Urothelium cell line (cell line): ENCODE results near the gene KCNIP1.

Experiments used
- DNase-seq: peaks from one replicate; pipeline ENCODE4 v3.0.0; 2011; ENCODE audit warnings: low spot score, mixed read lengths
- FAIRE-seq: peaks from 2 replicates; lab custom pipeline; 2011; peaks lifted over from hg19 to GRCh38; lab: Jason Lieb, UNC

The KCNIP1 gene

GRCh38 chr5:170694911-170695310 is 191.1 kb downstream of the KCNIP1 start:
- DNase-seq: no peak
- no peak for FAIRE-seq

DNA sequence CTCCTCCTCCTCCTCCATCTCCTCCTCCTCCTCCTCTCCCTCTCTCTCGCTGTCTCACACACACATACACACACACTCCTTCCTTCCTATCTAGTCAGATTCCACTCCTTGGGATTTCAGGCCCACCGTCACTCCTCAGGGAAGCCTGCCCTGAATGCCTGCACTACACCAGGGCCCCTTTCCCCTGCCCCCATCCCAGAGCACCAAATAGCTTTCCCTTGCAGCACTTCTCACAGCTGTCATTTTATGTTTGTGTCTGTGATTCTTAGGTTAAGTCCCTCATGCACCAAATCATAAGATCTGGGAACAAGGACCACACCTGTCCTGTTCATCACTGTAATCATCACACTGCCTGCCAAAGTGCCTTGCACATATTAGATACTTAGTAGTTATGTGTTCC is 193.2 kb downstream of the KCNIP1 start:
- no peak for DNase-seq
- FAIRE-seq: no peak

DNA sequence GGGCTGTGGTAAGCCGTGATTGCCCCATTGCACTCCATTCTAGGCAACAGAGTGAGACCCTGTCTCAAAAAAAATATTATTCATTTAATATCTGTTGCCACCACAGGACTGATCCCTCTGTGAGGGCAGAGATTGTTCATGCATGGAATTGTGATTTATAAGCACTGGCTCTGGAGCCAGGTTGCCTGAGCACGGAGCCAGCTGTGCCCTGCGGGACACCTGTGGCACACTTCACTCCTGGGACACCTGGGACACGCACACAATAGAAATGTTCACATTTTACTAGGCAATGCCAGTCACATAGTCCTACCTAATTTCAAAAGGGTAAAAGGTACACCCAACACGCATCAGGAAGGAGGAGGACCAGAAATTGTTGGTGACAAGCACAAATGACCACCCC is 196.7 kb downstream of the KCNIP1 start:
- FAIRE-seq (no peak), DNase-seq (no peak)

DNA sequence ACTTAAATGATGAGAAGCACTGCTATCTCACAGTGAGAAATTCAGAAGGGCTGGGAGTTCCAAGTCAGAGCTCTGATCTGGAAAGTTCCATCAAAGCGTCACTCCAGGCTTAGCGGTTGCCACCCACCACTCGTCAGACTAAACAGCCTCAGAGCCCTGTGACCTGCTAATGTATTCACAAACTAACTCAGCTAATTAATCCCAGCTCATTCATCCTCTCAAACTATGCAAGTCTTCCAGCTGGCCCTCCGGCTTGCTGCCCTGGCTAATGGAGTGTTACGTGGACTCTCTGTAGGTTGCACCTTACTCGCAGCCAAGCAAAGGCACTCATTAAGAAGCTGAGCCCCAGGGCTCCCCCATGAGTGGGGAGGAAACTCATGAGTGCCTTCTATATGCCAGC is 197.5 kb downstream of the KCNIP1 start:
- DNase-seq (no peak), FAIRE-seq (no peak)

DNA sequence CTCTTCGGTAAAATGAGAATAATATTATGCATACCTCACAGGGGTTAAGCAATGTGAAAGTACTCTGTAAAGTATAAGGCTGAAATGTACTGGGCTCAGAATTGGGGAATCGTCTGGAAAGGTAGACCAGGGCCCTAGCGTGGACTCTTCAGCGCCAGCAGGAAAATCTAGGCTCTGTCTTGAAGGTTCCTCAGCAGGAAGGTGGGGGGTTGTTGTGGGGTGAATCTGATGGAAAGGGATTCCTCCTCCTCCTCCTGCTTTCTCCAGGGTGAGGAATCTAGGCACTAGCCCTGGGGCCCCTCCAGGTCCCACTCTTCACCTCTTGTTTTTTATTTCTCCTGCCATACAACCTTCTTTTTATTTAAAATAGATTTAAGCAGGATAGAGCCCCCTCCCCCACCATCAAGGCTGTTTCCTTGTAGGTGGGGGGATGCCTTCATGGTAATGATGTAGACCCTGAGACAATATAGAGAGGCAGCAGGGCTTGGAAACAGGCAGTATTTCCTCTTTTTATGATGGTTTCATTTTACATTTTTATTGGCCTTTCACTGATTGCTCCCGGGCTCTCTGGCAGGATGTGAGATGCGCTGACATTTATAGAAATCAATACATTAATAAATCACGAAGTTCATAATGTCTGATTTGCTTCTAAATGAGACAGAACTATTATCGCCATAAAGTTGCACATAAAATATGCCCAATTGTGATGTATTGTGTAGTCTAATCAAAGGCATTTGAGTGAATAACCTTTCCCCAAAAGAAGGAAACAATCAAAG is 200.8 kb downstream of the KCNIP1 start:
- no peak for DNase-seq
- FAIRE-seq: no peak

GRCh38 chr5:170709640-170710039 is 205.8 kb downstream of the KCNIP1 start:
- FAIRE-seq (no peak), DNase-seq (no peak)

DNA sequence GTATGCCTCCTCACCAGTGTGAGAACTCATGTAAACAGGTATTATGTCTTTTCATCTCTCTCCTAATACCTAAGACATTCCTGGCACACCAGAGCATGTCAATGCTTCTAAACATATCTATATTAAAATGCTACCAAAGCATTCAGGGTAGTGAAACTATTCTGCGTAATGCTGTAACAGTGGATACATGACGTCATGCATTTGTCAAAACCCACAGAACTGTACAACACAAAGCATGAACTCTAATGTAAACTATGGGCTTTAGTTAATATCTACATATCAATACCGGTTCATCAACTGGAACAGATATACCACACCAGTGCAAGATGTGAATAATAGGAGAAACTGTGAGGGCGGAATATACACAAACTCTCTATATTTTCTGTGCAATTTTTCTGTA is 207.5 kb downstream of the KCNIP1 start:
- no peak for DNase-seq
- FAIRE-seq: no peak

- FAIRE-seq (no peak), DNase-seq (no peak)
Observed at GRCh38 chr5:170715141-170715540, 211.3 kb downstream of the KCNIP1 start.

GRCh38 chr5:170716396-170716795 is 212.6 kb downstream of the KCNIP1 start:
- DNase-seq (no peak), FAIRE-seq (no peak)

DNA sequence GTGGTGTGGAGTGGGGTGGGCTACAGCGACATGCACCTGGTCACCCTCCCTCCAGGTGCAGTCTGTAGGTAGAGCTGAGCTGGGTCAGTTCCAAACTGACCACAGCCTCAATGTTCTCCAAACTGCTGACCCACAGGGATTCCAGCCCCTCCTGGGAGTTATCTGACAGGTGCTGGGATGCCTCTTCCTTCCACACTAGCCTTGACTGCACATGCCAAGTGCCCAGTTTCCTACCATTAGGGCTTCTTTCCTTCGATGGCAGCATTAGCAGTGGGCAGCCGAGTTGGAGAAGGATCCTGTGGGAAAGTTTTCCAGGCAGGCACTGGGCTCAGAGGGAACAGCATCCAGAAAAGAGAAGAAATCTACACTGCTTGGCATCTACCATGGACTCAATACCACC is 215.7 kb downstream of the KCNIP1 start:
- DNase-seq (no peak), FAIRE-seq (no peak)

GRCh38 chr5:170720179-170720578 is 216.4 kb downstream of the KCNIP1 start:
- DNase-seq (no peak), FAIRE-seq (no peak)

- FAIRE-seq (no peak), DNase-seq (no peak)
Observed at GRCh38 chr5:170720984-170721383, 217.2 kb downstream of the KCNIP1 start.

- DNase-seq (no peak), FAIRE-seq (no peak)
Observed at GRCh38 chr5:170721681-170722080, 217.9 kb downstream of the KCNIP1 start.

GRCh38 chr5:170722316-170722715 is 218.5 kb downstream of the KCNIP1 start:
- DNase-seq: no peak
- no peak for FAIRE-seq

DNA sequence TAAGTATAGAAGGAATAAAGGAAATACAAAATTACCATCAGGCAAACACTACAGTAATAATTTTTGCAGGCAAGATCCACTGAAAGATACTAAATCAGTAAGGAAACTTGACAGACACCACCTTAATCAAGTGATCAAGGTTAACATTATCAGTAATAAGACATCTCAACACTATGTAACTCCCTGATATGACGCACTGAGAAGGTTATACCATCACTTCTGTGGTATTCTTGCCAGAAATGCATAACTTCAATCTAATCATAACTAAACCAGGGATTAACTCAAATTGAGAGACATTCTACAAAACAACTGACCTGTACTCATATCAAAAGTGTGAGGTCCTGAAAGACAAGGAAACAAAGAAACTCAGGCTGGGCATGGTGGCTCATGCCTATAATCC is 227.2 kb downstream of the KCNIP1 start:
- DNase-seq: no peak
- FAIRE-seq: no peak

DNA sequence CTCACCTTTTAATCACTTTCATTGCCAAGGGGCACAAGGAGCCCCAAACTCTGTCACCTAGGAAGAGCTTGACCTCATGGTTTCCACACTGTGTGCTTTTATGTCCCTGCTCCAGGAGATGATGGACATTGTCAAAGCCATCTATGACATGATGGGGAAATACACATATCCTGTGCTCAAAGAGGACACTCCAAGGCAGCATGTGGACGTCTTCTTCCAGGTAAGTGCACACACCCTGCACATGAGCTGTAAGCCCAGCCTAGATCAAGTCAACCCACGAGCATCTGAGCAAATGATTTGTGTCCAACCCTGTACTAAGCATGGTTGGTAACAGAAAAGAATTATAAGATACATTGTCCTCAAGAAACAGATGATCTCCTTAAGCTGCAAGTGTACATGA is 228.9 kb downstream of the KCNIP1 start:
- FAIRE-seq (no peak), DNase-seq (no peak)

DNA sequence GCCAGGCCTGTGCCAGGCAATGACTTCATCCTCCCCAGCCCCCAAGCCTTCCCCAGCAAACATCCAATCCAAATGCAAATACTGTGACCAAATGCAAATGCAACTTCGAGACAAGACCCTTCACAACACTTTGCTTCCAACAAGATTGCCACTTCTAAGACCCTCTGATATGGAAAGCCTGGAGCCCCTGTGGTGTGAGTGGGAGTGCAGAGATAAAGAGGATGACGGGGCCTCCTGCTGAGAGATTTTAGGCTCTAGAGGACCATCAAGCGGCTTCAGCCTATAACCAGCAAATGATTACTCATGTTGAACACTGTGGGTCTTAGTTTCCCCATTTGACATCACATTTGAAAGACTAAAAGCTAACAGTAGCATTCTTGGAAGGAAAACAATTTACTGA is 233.1 kb downstream of the KCNIP1 start:
- no peak for FAIRE-seq
- DNase-seq: no peak

- DNase-seq (no peak), FAIRE-seq (no peak)
Observed at GRCh38 chr5:170737591-170737990, 233.8 kb downstream of the KCNIP1 start.

DNA sequence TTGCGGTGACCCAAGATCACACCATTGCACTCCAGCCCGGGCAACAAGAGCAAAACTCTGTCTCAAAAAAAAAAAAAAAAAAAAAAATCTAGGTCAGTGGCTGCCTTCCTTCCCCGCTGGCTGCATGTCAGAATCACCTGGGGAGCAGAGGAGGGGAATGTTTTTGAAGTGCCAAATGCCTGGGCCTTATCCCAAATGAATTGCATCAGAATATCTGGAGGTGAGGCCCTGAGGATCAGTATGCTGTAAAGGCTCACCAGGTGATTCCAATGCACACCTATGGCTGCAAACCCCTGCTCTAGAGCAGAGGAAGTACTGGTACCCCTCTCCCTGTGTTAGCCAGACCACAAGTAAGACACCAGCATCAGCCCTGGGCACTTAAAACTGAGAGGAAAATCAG is 235.0 kb downstream of the KCNIP1 start:
- FAIRE-seq (no peak), DNase-seq (no peak)

- no peak for DNase-seq
- FAIRE-seq: no peak
Observed at GRCh38 chr5:170739446-170739845, 235.6 kb downstream of the KCNIP1 start.

- FAIRE-seq: no peak
Observed at GRCh38 chr5:170740551-170741205, 236.9 kb downstream of the KCNIP1 start.

GRCh38 chr5:170741801-170742200 is 238.0 kb downstream of the KCNIP1 start:
- no peak for FAIRE-seq
- DNase-seq: no peak

More at GRCh38 chr5:170740551-170741205, 236.9 kb downstream of the KCNIP1 start:
- no peak for DNase-seq

DNA sequence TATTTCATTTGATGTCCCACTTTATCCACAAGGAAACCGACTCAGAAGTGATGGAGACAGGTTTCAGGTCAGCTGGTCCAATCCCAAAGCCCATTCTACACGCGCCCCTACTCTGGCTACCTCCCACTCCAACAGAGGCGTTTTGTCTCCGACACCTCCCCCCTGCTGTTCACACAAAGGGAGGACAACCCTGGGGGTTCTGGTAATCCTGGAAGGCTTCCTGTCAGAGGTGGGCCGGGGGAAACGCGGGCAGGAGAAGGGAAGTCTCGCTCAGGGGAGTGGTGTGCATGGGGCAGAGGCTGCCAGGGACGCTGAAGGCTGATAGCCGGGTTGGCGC is 240.0 kb downstream of the KCNIP1 start:
- DNase-seq (no peak), FAIRE-seq (no peak)
